H1 (cell line): ENCODE results near the gene CES4A. TPM values are rescaled to one million over a fixed set of nuclear protein-coding genes. Genes with fewer than 3 reads are reported as not detected.

Source experiments
- CTCF ChIA-PET: fragments of 300-600 bp; sonication (Branson Sonifier 250); formaldehyde crosslinking; loops from one replicate; lab custom pipeline; 2021; ENCODE audit not compliant: partially characterized antibody; lab: Charles Lee
- POLR2A ChIA-PET: fragments of 300-600 bp; sonication (Branson Sonifier 250); formaldehyde crosslinking; loops from one replicate; lab custom pipeline; 2021; ENCODE audit warnings: inconsistent platforms; ENCODE audit not compliant: partially characterized antibody; lab: Charles Lee
- DNase-seq, 2 experiments: peaks; one replicate each; pipeline versions ENCODE4 v3.0.0 to v3.0.0-alpha.2; 2010 to 2022; ENCODE audit warnings: low spot score in 2 of 2, low read depth in 1 of 2, mixed read lengths in 1 of 2
- FAIRE-seq: peaks from 2 replicates; lab custom pipeline; 2011; peaks lifted over from hg19 to GRCh38; lab: Jason Lieb, UNC
- H2AFZ ChIP-seq: 2 replicates; pipeline ENCODE4 v1.8.1; 2012; ENCODE audit warnings: low read length, inconsistent platforms
- H2AK5ac ChIP-seq: 2 replicates; pipeline ENCODE4 v1.6.1; 2013; ENCODE audit warnings: low read depth, low read length
- H2BK120ac ChIP-seq: replicated peaks from 2 replicates; pipeline ENCODE3; 2013; ENCODE audit warnings: low read depth, low read length, inconsistent platforms
- H2BK12ac ChIP-seq: 2 replicates; pipeline ENCODE4 v1.6.1; 2013; ENCODE audit warnings: low read depth, low read length
- H2BK15ac ChIP-seq: 2 replicates; pipeline ENCODE4 v1.6.1; 2013; ENCODE audit warnings: low read length
- H2BK20ac ChIP-seq: 2 replicates; pipeline ENCODE4 v1.6.1; 2013; ENCODE audit warnings: low read length
- H2BK5ac ChIP-seq: 2 replicates; pipeline ENCODE4 v1.6.1; 2013; ENCODE audit warnings: low read depth, low read length
- H3K14ac ChIP-seq: 2 replicates; pipeline ENCODE4 v1.6.1; 2013; ENCODE audit warnings: inconsistent platforms; ENCODE audit not compliant: insufficient read length
- H3K18ac ChIP-seq: 2 replicates; pipeline ENCODE4 v1.6.1; 2013; ENCODE audit warnings: low read length; ENCODE audit errors: extremely low read depth
- H3K23ac ChIP-seq: 2 replicates; pipeline ENCODE4 v1.6.1; 2013; ENCODE audit warnings: inconsistent platforms; ENCODE audit not compliant: insufficient read length
- H3K23me2 ChIP-seq: 2 replicates; pipeline ENCODE4 v1.6.1; 2013; ENCODE audit warnings: low read depth, low read length
- H3K27ac ChIP-seq: 2 replicates; pipeline ENCODE4 v1.6.1; 2011; ENCODE audit warnings: low read depth, low read length, inconsistent platforms
- H3K27me3 ChIP-seq, 4 experiments: replicated peaks in 1 of 4; 1 replicate in 1 of 4; 2 replicates in 3 of 4; pipeline versions ENCODE4 v1.6.1 to v1.8.1; 2011 to 2013; ENCODE audit warnings: low read length in 3 of 4, mild to moderate bottlenecking in 3 of 4, inconsistent platforms in 2 of 4, mixed read lengths in 2 of 4, moderate library complexity in 1 of 4; ENCODE audit not compliant: control insufficient read depth in 3 of 4, insufficient read depth in 3 of 4; ENCODE audit errors: extremely low read depth in 1 of 4
- H3K36me3 ChIP-seq, 4 experiments: 2 replicates each; pipeline versions ENCODE4 v1.6.1 to v1.8.1; 2011 to 2013; ENCODE audit warnings: mild to moderate bottlenecking in 4 of 4, low read length in 3 of 4, moderate library complexity in 2 of 4, control low read depth in 1 of 4, inconsistent platforms in 1 of 4; ENCODE audit not compliant: insufficient read depth in 4 of 4, control insufficient read depth in 2 of 4
- H3K4ac ChIP-seq: replicated peaks from 2 replicates; pipeline ENCODE3; 2013; ENCODE audit warnings: low read length, low read depth, mixed read lengths, inconsistent platforms; ENCODE audit not compliant: insufficient read length
- H3K4me1 ChIP-seq, 4 experiments: replicated peaks in 1 of 4; 1 replicate in 1 of 4; 2 replicates in 3 of 4; pipeline versions ENCODE4 v1.6.1 to v1.8.1; 2011 to 2013; ENCODE audit warnings: low read length in 3 of 4, inconsistent platforms in 2 of 4, mixed read lengths in 1 of 4; ENCODE audit not compliant: insufficient read depth in 4 of 4, control insufficient read depth in 3 of 4
- H3K4me2 ChIP-seq, 2 experiments: 2 replicates each; pipeline versions ENCODE4 v1.6.1 to v1.8.1; 2011 to 2013; ENCODE audit warnings: low read depth in 2 of 2, low read length in 2 of 2, control low read depth in 1 of 2, inconsistent platforms in 1 of 2, mild to moderate bottlenecking in 1 of 2; ENCODE audit not compliant: insufficient read depth in 1 of 2
- H3K4me3 ChIP-seq, 4 experiments: fragments of 200-600, 300-600 bp in 1 of 4; sonication (generic), shearing (Covaris generic), sonication (Bioruptor Twin) in 1 of 4; 2 replicates each; pipeline versions ENCODE4 v1.5.1 to v1.8.1; 2011 to 2016; ENCODE audit warnings: low read length in 4 of 4, low read depth in 3 of 4, control low read depth in 2 of 4, inconsistent platforms in 2 of 4, mild to moderate bottlenecking in 2 of 4, mixed read lengths in 1 of 4, moderate library complexity in 1 of 4; ENCODE audit not compliant: insufficient read depth in 2 of 4; ENCODE audit errors: extremely low read depth in 1 of 4
- H3K56ac ChIP-seq: replicated peaks from 2 replicates; pipeline ENCODE3; 2013; ENCODE audit warnings: low read depth, mild to moderate bottlenecking, mixed read lengths, low read length, inconsistent platforms; ENCODE audit not compliant: insufficient read length
- H3K79me1 ChIP-seq: 2 replicates; pipeline ENCODE4 v1.6.1; 2013; ENCODE audit warnings: low read depth, low read length, control low read depth
- H3K79me2 ChIP-seq, 2 experiments: 2 replicates each; pipeline versions ENCODE4 v1.6.1 to v1.8.1; 2012 to 2013; ENCODE audit warnings: low read length in 2 of 2, mild to moderate bottlenecking in 2 of 2, inconsistent platforms in 1 of 2; ENCODE audit not compliant: insufficient read depth in 2 of 2, control insufficient read depth in 1 of 2
- H3K9ac ChIP-seq, 4 experiments: replicated peaks in 1 of 4; 1 replicate in 1 of 4; 2 replicates in 3 of 4; pipeline versions ENCODE4 v1.6.1 to v1.8.1; 2011 to 2013; ENCODE audit warnings: low read depth in 3 of 4, low read length in 3 of 4, control low read depth in 2 of 4, mild to moderate bottlenecking in 2 of 4, moderate library complexity in 2 of 4, inconsistent platforms in 1 of 4; ENCODE audit errors: extremely low read depth in 1 of 4
- H3K9me3 ChIP-seq, 2 experiments: 2 replicates each; pipeline versions ENCODE4 v1.6.1 to v1.8.1; 2012 to 2013; ENCODE audit warnings: mild to moderate bottlenecking in 2 of 2, moderate library complexity in 2 of 2, control low read depth in 1 of 2, inconsistent platforms in 1 of 2, low read depth in 1 of 2, low read length in 1 of 2, mixed read lengths in 1 of 2; ENCODE audit not compliant: insufficient read depth in 2 of 2
- H4K20me1 ChIP-seq, 2 experiments: replicated peaks in 1 of 2; 2 replicates each; pipeline versions ENCODE3 to v1.8.1; 2011 to 2013; ENCODE audit warnings: inconsistent platforms in 2 of 2, low read length in 2 of 2, mild to moderate bottlenecking in 1 of 2; ENCODE audit not compliant: insufficient read depth in 2 of 2, control insufficient read depth in 1 of 2
- H4K5ac ChIP-seq: 2 replicates; pipeline ENCODE4 v1.6.1; 2013; ENCODE audit warnings: low read length, low read depth, mixed read lengths, inconsistent platforms; ENCODE audit not compliant: insufficient read length
- H4K8ac ChIP-seq: 2 replicates; pipeline ENCODE4 v1.8.0; 2013; ENCODE audit warnings: mild to moderate bottlenecking, moderate library complexity, low read length, inconsistent platforms; ENCODE audit not compliant: insufficient read depth; ENCODE audit errors: extremely low read depth
- H4K91ac ChIP-seq: replicated peaks from 2 replicates; pipeline ENCODE3; 2013; ENCODE audit warnings: low read length, mixed read lengths, inconsistent platforms; ENCODE audit not compliant: insufficient read length
- BCL11A ChIP-seq, 2 experiments: IDR thresholded peaks; one replicate each; pipeline ENCODE4 v1.6.1; 2011; ENCODE audit warnings: low read depth in 2 of 2, low read length in 2 of 2, mild to moderate bottlenecking in 2 of 2
- FOSL1 ChIP-seq: IDR thresholded peaks from 2 replicates; pipeline ENCODE4 v1.6.1; 2011; ENCODE audit warnings: mild to moderate bottlenecking, low read depth, low read length, moderate library complexity; ENCODE audit not compliant: insufficient read depth
- HDAC2 ChIP-seq, 2 experiments: fragments of 300-600 bp in 1 of 2; sonication (generic) in 1 of 2; IDR thresholded peaks; 2 replicates each; pipeline ENCODE4 v1.6.1; 2011 to 2012; ENCODE audit warnings: low read depth in 2 of 2, low read length in 2 of 2, mild to moderate bottlenecking in 2 of 2, moderate library complexity in 2 of 2, borderline replicate concordance in 1 of 2, inconsistent platforms in 1 of 2
- MAFK ChIP-seq: IDR thresholded peaks from 2 replicates; pipeline ENCODE4 v1.6.1; 2012; ENCODE audit warnings: low read depth, mild to moderate bottlenecking, improper control_type of control experiment, low read length
- POLR2AphosphoS5 ChIP-seq: IDR thresholded peaks from 2 replicates; pipeline ENCODE4 v1.6.1; 2011; ENCODE audit warnings: low read depth, low read length
- SIRT6 ChIP-seq: IDR thresholded peaks from one replicate; pipeline ENCODE4 v1.7.1; 2012; ENCODE audit warnings: low read length, inconsistent platforms
- SUZ12 ChIP-seq: fragments of 200-600 bp; sonication (generic); IDR thresholded peaks from 2 replicates; pipeline ENCODE4 v1.6.1; 2012; ENCODE audit warnings: mild to moderate bottlenecking, inconsistent platforms, low read length, moderate library complexity, mixed read lengths
- WGBS, 2 experiments: shearing (Covaris generic) in 1 of 2; methylation state at CpG; one replicate each; pipeline versions ENCODE4 v1.1.6 to v1.1.7; 2013 to 2015; ENCODE audit warnings: low lambda C conversion rate in 2 of 2, mixed read lengths in 2 of 2, inconsistent platforms in 1 of 2, low coverage in 1 of 2, missing lambda C conversion rate in 1 of 2; ENCODE audit not compliant: insufficient replicate concordance in 2 of 2, insufficient coverage in 1 of 2, insufficient read length in 1 of 2; ENCODE audit errors: extremely low coverage in 1 of 2, missing lambda C conversion rate in 1 of 2; 5-methylcytosine and 5-hydroxymethylcytosine counted together
- polyA plus RNA-seq, 7 experiments: library from polyadenylated mRNA; depleted of rRNA in 3 of 7; stranded (reverse) in 5 of 7; unstranded in 2 of 7; fragments of >200 nt in 5 of 7; fragments of 200-250 nt in 2 of 7; gene quantifications; 1 replicate in 5 of 7; 2 replicates in 1 of 7; 4 replicates in 1 of 7; pipeline versions ENCODE4 v1.2.1 to v1.2.3, GENCODE V29; 2011 to 2013; ENCODE audit warnings: missing spikeins in 2 of 7, mixed read lengths in 2 of 7
- total RNA-seq: library from RNA; stranded (reverse); fragmentation: NEBNext Ultra II Directional; extraction: Animal tissue kit (Norgen Biotek cat#: 25700); gene quantifications from 2 replicates; pipeline ENCODE4 v1.2.1, GENCODE V29; 2021
- TF ChIP-seq, protein P1 (sequence below): IDR thresholded peaks from 2 replicates; pipeline ENCODE4 v1.6.1; 2012; ENCODE audit warnings: low read length, inconsistent platforms
- TF ChIP-seq, protein P2 (sequence below): IDR thresholded peaks from 2 replicates; pipeline ENCODE4 v1.6.1; 2012; ENCODE audit warnings: inconsistent platforms

Gene CES4A
- total and polyA plus RNA-seq, 2 of the 8 experiments (the other 6 are each of a cell fraction or from before 2014, with no cell fraction given): 0.93 to 1.5 TPM

DNA sequence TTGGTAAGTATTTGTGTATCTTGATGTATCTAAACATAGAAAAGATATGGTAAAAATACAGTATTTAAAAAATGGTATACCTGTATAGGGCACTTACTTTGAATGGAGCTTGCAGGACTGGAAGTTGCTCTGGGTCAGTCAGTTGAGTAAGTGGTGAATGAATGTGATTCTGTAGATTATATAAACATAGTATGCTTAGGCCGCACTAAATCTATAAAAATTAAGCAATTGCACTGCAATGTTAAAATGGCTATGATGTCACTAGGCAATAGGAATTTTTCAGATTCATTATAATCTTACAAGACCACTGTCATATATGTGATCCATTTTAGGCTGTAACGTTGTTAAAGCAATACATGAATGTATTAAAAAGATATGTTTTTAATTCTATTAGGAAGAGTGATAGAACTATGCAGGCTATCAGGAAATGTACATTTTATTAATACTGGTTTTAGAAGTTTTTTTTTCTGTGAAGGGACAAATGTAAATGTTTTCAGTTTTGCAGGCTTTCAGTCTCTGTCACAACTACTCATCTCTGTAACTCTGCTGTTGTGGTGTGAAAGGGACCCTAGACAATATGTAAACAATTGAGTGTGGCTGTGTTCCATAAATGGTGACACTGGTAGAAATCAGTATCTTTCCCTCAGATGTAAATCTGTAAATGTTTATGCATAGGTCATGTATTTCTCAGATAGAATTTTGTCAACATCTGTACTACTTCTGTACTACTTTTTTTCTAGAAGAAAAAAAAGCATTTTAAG lies 51.1 kb downstream of the CES4A start:
- Histone ChIP-seq H3K79me2 (peaks cover 0 to 21% of the 10 kb centered on the region in 2 experiments; a peak in 2 of 4 replicates), H3K79me1 (no peaks in the 10 kb centered on the region; the same call in 1 of the 2 replicates), H3K27ac (no peak overlapping the region), H3K36me3 (no peaks in the 10 kb centered on the region; a peak in 1 of 8 replicates), H3K4me1 (no peaks in the 10 kb centered on the region; a peak in 1 of 7 replicates), H3K14ac (no peak overlapping the region), H3K4me2 (no peak overlapping the region), H2BK12ac (no peak overlapping the region), H3K23me2 (no peaks in the 10 kb centered on the region), H4K91ac (no peak overlapping the region), H3K18ac (no peak overlapping the region), H3K9me3 (no peaks in the 10 kb centered on the region), H2AFZ (no peak overlapping the region), H2AK5ac (no peak overlapping the region), H2BK20ac (no peak overlapping the region), H2BK15ac (no peak overlapping the region), H3K27me3 (no peaks in the 10 kb centered on the region), H3K56ac (no peak overlapping the region), H4K20me1 (peaks cover 3 to 5% of the 10 kb centered on the region in 2 experiments), H3K4me3 (no peak overlapping the region), H2BK120ac (no peak overlapping the region), H3K23ac (no peak overlapping the region), H3K4ac (no peak overlapping the region), H3K9ac (no peak overlapping the region), H4K8ac (no peak overlapping the region), H4K5ac (no peak overlapping the region), H2BK5ac (no peak overlapping the region)
- CTCF ChIA-PET: interaction anchor here (0.9 to 2.4 kb wide), 4 partner anchors 8 to 66 kb away, joined by 3 to 13 read pairs (median 4); no protein-coding TSS in a partner anchor
- FAIRE-seq (no peak), DNase-seq (no peak)
- 85% methylated on average over 2 of the region's 2 CpGs; no CpG with 5 or more reads in 1 of the 2 experiments for WGBS, 2 experiments
- POLR2A ChIA-PET: interaction anchor here (1.0 kb wide), 1 partner anchor 10 kb away, joined by 3 read pairs; no protein-coding TSS in a partner anchor
- TF ChIP-seq, protein P1, sequence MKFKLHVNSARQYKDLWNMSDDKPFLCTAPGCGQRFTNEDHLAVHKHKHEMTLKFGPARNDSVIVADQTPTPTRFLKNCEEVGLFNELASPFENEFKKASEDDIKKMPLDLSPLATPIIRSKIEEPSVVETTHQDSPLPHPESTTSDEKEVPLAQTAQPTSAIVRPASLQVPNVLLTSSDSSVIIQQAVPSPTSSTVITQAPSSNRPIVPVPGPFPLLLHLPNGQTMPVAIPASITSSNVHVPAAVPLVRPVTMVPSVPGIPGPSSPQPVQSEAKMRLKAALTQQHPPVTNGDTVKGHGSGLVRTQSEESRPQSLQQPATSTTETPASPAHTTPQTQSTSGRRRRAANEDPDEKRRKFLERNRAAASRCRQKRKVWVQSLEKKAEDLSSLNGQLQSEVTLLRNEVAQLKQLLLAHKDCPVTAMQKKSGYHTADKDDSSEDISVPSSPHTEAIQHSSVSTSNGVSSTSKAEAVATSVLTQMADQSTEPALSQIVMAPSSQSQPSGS: no peak
- no peak for TF ChIP-seq POLR2AphosphoS5
- no peak for TF ChIP-seq MAFK
- no peak for TF ChIP-seq SIRT6
- TF ChIP-seq HDAC2 (IDR thresholded peaks at IDR 0.05; ENCODE audit: borderline replicate concordance in 1 of 2, low read depth in 2 of 2, low read length in 2 of 2): no peak
- TF ChIP-seq BCL11A (IDR thresholded peaks at IDR 0.05; ENCODE audit: low read depth in 2 of 2, low read length in 2 of 2): no peak
- no peak for TF ChIP-seq FOSL1
- no peak for TF ChIP-seq SUZ12
- TF ChIP-seq, protein P2, sequence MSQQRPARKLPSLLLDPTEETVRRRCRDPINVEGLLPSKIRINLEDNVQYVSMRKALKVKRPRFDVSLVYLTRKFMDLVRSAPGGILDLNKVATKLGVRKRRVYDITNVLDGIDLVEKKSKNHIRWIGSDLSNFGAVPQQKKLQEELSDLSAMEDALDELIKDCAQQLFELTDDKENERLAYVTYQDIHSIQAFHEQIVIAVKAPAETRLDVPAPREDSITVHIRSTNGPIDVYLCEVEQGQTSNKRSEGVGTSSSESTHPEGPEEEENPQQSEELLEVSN: no peak
